Activated naive CD8-positive, alpha-beta T cell treated with anti-CD3 and anti-CD28 coated beads, Interleukin-2, amount 50 U/mL, for 16 hours (primary cell): Measurements from ENCODE around the gene XRCC4.

ENCODE experiments used
- DNase-seq: peaks from one replicate; pipeline ENCODE4 v3.0.0-alpha.2; 2020; ENCODE audit warnings: low read depth, low spot score

Gene XRCC4

GRCh38 chr5:83270311-83270710, 193.0 kb downstream of the XRCC4 start:
- no peak for DNase-seq

DNA sequence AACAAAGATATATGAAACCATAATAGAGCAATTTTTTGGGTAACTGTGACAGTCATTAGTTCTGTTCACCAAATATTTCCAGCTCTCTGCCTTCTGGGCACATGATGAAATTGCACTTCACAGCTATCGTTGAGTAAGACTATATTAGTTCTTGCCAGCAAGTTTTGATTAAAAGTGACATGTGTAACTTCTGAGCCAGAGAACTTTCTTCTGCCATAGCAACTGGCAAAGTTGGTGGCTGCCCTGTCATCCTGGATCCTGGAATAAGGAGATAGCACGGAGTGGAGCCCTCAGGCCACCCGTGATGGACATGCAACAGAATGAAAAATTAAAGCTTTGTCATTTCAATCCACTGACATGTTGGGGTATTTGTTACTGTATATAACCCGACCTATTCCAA, 199.8 kb downstream of the XRCC4 start:
- no peak for DNase-seq

- no peak for DNase-seq
These were observed 200.6 kb downstream of the XRCC4 start for GRCh38 chr5:83277953-83278352.

- DNase-seq, result no peak
These were observed 203.8 kb downstream of the XRCC4 start for GRCh38 chr5:83281176-83281575.

DNA sequence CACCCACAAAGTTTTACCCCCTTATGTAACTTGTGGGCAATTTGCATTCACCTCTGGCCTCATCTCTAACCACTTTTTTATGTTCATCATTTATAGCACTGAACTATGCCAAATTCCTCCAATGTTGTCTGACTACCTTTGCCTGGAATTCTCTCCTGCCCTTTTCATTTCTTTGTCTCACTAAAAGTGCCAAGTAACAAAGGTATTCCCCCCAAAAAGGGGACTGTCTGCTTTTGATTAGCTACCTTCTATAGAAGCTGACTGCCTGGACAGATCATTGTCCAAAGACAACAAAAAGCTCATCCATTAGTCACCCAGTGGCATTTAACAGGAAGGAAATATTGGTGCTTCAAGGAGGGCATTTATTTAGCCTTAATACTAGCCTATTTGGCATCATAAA, 204.3 kb downstream of the XRCC4 start:
- no peak for DNase-seq

DNA sequence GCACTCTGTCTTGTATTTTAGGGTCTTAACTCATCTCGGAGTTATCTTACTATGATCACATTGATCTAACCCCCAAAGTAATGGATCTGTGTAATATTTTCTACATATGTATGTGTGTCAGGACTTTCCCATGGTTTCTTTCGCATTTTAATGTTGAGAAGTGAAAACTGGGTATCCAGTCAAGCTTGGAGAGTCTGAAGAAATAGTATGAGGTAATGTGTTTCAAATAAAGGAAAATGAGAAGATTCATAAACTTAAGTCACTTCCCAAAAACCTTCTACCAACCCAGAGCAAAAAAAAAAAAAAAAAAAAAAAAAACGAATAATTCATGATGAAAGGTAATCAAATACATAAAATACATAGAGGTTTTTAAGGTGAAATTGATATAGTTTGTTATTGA, 206.4 kb downstream of the XRCC4 start:
- no peak for DNase-seq

DNA sequence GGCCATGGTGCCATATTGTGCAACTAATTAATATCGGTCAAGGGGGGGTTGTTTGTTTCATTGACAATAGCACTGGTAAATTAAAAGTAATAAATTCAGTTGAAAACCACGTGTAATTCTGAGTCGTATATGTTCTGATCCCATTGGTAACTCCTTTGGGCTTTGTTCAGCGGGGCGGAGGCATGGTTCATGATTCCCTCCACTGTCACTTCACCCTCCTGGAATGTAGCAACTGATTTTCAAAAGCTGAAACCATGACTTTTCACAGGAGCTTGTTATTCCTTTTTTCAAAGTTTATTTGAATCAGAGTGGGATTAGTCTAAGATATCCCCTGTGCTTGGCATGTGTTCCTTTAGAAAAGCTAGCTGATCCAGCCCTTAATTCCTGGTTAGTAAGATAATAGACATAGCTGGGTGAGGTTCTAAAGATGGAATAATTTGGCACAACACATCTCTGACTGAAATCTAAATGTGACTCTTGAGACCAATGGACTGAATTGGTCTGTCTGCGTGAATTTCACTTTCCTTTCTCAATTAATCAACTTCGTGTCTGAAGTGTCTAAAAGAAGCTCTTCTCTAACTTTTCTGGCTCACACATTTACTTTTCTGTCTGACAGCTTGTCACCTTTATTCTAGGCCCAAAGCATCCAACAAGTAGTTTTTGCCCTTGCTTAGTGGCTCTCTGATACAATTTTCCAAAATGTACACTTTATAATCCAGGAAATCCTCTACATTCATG, 208.5 kb downstream of the XRCC4 start:
- DNase-seq, result no peak

- DNase-seq, result no peak
These were observed 216.9 kb downstream of the XRCC4 start for GRCh38 chr5:83294246-83294645.

DNA sequence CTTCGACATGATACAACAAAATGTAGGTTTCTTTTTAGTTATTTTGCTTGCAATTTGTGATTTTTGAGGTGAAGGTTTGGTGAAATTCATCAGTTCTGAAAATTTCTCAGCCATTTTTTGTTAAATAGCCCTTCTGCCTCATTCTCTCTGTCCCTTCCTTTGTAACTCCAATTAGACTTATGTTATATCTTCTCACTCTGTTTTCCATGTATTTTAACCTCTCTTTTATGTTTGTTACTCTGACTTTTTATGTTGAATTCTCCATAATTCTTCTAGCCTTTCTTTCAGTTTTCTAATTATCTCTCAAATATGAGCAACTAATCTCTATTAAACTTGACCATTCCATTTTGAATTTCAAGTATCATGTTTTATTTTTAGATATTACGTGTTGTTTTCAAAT, 222.0 kb downstream of the XRCC4 start:
- no peak for DNase-seq

GRCh38 chr5:83306572-83307241, 229.4 kb downstream of the XRCC4 start:
- DNase-seq, result no peak

- no peak for DNase-seq
These were observed 235.3 kb downstream of the XRCC4 start for GRCh38 chr5:83312663-83313062.

- DNase-seq, result no peak
These were observed 236.1 kb downstream of the XRCC4 start for GRCh38 chr5:83313436-83313835.

DNA sequence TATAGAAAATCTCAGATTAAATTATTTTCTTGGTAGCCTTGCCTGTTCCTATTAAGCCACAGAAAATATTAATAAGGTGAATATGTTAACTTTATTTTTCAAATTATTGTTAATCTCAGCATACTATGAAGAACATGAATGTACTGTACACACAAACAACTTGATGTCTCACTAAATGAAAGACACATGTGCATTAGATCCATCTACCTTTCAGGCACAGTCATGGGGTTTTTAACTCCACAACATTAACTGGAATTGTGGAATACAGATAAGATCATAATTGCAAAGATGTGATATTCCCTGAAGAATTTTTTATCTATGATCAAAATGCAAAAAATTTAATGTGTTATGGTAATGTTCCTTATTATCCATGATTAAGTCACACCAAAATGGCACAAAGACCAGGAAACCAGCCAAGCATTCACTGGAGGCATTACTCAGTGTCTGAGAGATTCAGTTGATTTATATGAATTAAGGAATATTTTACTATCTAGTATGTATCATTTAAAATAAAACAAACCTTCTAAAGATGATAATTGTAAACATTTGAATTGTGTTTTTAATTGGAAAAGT, 244.2 kb downstream of the XRCC4 start:
- DNase-seq, result no peak

DNA sequence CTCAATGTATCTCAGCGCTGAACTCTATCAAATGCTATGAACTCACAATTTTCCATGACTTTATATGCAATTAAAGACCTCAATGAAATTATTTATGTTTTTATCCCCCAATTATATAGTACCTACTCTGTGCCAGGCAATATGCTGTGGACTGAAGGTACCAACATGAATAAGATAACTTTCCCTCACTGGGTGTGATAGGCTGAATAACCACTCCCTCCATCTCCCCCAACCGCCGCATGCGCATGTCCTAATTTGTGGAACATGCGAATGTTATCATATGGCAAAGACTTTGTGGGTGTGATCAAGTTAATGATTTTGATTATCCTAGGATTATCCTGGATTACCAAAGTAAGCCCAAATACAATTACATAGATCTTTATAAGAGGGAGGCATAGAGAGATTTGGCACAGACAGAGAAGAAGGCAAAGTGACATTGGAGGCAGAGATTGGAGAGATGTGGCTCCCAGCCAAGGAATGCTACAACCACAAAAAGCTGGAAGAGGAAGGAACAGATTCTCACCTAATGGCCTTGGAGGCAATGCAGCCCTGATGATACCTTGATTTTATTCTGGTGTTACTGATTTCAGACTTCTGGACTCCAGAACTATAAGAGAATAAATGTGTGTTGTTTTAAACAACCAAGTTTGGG, 245.1 kb downstream of the XRCC4 start:
- DNase-seq, result no peak

- no peak for DNase-seq
These were observed 246.3 kb downstream of the XRCC4 start for GRCh38 chr5:83323557-83324180.

DNA sequence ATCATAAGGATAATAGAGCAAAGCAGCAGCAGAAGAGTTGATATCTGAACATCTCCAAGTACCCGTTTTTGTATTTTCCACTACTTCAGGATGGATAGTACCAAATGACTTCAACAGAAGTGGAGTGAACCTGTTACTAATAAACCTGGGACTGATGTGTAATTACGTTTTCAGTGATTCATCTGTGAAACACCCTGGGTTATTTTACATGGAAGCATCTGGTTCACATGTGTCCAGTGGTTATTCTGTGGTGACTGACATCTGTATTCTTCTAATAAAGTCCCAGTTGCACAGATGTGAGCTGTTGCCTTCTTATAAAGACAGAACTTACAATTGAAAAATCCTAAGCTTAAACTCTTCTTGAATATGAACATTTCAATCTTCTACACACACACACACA, 254.5 kb downstream of the XRCC4 start:
- no peak for DNase-seq

GRCh38 chr5:83337453-83338035, 260.2 kb downstream of the XRCC4 start:
- DNase-seq, result no peak

DNA sequence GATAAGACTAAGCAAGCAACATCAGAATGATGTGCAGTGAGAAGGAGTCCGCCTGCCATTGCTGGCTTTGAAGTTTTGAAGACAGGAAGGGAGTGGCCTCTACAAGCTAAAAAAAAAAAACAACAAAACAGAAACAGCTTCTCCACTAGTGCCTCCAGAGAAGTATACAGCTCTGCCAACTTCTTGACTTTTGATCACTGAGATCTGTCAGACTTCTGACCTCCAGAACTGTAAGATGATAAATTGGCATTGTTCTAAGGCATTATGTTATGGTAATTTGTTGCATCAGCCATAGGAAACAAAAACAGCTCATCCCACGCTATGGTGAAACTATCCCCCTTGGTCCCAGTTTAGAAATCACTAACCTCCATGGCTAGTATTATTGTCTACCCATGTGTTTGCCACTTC, 263.2 kb downstream of the XRCC4 start:
- DNase-seq, result no peak

DNA sequence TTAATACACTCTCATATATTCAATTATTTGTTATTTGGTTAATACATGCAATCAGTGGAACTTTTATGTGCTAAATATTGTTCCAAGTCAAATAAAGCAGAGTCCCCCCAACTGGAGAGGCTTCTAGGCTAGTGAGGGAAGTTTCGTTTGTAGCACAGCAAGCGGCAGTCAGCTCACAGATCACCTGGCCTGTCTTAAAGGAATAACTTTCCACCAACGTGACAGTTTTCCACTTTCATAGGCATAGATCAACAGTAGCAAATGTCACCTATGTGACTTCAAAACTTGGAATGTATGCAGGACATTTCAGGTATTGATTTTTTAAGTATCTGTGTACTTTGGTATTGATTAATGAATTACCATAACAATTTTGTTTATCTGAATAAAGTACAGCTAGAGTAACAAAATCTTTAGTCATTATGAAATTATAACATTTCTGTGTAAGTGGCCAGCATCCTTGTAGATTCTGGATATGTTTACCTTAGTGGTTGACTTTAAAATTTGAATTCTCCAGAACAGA, 264.5 kb downstream of the XRCC4 start:
- DNase-seq, result no peak

GRCh38 chr5:83342465-83342864, 265.1 kb downstream of the XRCC4 start:
- no peak for DNase-seq

DNA sequence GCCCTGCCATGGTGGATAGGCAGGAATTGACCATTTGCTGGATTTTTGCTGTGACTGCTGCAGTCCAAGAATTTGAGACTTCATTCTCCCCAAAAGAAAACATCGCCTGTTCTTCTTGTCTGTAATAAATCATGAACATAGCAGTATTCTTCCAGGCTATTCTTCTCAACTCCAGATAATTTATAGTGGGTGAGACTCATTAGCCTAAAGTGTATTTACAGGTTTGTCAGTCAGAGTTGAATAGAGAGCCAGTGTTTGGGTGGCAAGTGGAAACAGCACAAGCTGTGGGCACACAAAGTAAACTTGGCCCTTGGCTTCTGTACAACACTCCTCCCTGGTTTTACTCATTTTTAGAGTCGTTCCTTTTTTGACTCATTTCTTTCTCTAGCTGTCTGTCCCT, 266.0 kb downstream of the XRCC4 start:
- no peak for DNase-seq

DNA sequence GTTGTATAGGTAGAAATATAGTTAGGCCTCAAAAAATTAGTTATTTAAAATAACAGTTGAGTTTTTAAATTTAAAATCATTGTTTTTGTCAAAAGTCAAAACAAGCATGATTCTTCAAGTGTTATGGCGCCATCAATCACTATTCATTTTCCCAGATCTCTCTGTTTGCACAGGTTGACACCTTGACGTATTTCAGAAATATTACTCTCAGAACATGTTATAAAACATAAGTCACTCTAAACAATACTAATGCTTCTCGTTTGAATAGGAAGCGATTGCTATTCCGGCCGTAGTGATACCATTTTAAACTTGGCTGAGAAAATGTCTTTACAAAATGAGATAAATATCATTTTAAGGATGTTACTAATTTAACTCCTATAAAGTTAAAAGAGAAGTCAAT, 268.1 kb downstream of the XRCC4 start:
- DNase-seq, result no peak
